ENCODE measurements around the gene ARHGAP21. TPM values are rescaled to one million over a fixed set of nuclear protein-coding genes. Genes with fewer than 3 reads are reported as not detected.

ARHGAP21 gene
- total RNA-seq, 1 donor from 2014 or later, result 80.6 TPM

DNA sequence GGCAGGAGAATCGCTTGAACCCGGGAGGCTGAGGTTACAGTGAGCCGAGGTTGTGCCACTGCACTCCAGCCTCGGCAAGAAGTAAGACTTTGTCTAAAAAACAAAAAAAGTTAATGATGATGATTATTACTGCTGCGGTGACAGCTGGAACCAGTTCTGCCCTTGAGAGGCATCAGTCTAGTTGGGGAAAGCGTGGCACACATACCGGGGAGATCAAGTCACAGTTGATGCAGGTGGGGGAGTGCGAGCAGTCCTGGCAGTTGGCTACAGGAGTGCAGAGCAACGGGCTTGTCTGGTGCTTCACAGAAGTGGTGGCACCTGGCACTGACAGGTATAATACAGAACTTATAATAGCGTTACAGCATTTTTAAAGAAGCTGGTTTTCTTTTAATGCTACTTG is 173.0 kb downstream of the ARHGAP21 start:
- Histone ChIP-seq H3K27me3 (ENCODE audit: control insufficient read depth, insufficient read depth, low read length) (no peaks in the 10 kb centered on the region), H3K36me3 (ENCODE audit: control insufficient read depth, insufficient read depth, low read length) (peaks cover 1% of the 10 kb centered on the region), H3K4me3 (ENCODE audit: low read depth, low read length) (no peak overlapping the region)
- DNase-seq (ENCODE audit: low read depth) (no peak), FAIRE-seq (no peak)
- TF ChIP-seq, protein P1, sequence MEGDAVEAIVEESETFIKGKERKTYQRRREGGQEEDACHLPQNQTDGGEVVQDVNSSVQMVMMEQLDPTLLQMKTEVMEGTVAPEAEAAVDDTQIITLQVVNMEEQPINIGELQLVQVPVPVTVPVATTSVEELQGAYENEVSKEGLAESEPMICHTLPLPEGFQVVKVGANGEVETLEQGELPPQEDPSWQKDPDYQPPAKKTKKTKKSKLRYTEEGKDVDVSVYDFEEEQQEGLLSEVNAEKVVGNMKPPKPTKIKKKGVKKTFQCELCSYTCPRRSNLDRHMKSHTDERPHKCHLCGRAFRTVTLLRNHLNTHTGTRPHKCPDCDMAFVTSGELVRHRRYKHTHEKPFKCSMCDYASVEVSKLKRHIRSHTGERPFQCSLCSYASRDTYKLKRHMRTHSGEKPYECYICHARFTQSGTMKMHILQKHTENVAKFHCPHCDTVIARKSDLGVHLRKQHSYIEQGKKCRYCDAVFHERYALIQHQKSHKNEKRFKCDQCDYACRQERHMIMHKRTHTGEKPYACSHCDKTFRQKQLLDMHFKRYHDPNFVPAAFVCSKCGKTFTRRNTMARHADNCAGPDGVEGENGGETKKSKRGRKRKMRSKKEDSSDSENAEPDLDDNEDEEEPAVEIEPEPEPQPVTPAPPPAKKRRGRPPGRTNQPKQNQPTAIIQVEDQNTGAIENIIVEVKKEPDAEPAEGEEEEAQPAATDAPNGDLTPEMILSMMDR (IDR thresholded peaks at IDR 0.05; ENCODE audit: insufficient read depth, low read length, severe bottlenecking), result no peak

GRCh38 chr10:24545585-24545984 is 178.1 kb downstream of the ARHGAP21 start:
- Histone ChIP-seq H3K27me3 (ENCODE audit: control insufficient read depth, insufficient read depth, low read length) (no peaks in the 10 kb centered on the region), H3K36me3 (ENCODE audit: control insufficient read depth, insufficient read depth, low read length) (peaks cover 4% of the 10 kb centered on the region), H3K4me3 (ENCODE audit: low read depth, low read length) (no peak overlapping the region)
- no peak for DNase-seq (ENCODE audit: low read depth)
- no peak for FAIRE-seq
- TF ChIP-seq, protein P1 (IDR thresholded peaks at IDR 0.05; ENCODE audit: insufficient read depth, low read length, severe bottlenecking), result no peak

DNA sequence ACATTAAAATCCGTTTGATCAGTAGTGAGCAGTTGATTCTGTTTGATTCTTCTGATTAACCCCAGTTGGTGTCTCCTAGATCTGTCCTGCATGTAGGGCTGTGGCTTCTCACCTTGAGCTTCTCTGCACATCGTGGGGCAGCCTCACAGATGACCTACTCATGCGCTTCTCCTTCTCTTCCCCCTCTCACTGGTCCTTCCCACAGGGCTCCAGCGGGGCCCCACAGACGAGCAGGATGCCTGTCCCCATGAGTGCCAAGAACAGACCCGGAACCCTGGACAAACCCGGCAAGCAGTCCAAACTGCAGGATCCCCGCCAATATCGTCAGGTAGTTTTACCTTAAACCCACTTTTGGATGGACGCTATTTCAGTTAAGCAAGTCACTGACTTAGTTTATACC is 178.9 kb downstream of the ARHGAP21 start:
- FAIRE-seq, result no peak

DNA sequence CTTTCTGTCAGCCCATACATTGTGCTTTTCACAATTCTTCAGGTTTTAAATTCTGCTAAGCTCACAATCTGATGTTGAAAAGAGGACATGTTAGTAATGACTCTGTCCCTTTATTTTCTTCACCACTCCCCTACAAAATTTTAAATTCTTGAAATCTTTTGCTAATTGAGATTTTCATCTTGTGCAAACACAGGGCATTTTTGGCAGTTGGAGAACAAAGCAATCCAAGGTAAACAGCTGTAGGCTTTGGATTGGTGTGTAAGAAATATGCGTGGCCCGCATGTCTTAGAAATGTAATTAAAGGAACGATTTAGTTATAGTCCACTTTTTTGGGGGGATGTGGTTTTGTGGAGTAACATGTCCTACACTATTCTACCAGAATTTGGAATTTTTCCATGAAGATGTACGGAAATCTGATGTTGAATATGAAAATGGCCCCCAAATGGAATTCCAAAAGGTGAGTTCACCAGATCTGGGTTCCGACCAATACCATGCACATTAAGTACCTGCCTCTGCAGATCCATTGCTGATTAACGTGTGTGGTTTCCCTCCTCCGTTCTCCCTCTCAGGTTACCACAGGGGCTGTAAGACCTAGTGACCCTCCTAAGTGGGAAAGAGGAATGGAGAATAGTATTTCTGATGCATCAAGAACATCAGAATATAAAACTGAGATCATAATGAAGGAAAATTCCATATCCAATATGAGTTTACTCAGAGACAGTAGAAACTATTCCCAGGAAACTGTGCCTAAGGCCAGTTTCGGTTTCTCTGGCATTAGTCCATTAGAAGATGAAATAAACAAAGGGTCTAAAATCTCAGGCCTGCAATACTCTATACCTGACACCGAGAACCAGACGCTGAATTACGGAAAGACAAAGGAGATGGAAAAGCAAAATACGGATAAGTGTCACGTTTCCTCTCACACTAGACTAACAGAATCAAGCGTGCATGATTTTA is 181.1 kb downstream of the ARHGAP21 start:
- TF ChIP-seq, protein P1 (IDR thresholded peaks at IDR 0.05; ENCODE audit: insufficient read depth, low read length, severe bottlenecking), result no peak
- no peak overlapping the region for H3K4me3 ChIP-seq (ENCODE audit: low read depth, low read length)
- DNase-seq (ENCODE audit: low read depth) (no peak), FAIRE-seq (no peak)
- H3K36me3 ChIP-seq (ENCODE audit: control insufficient read depth, insufficient read depth, low read length), result peaks cover 5% of the 10 kb centered on the region
- H3K27me3 ChIP-seq (ENCODE audit: control insufficient read depth, insufficient read depth, low read length), result no peaks in the 10 kb centered on the region

More for the DNA sequence above, 178.9 kb downstream of the ARHGAP21 start:
- H3K4me3 ChIP-seq (ENCODE audit: low read depth, low read length), result no peak overlapping the region
- DNase-seq (ENCODE audit: low read depth), result no peak
- TF ChIP-seq, protein P1 (IDR thresholded peaks at IDR 0.05; ENCODE audit: insufficient read depth, low read length, severe bottlenecking), result no peak
- peaks cover 4% of the 10 kb centered on the region for H3K36me3 ChIP-seq (ENCODE audit: control insufficient read depth, insufficient read depth, low read length)
- no peaks in the 10 kb centered on the region for H3K27me3 ChIP-seq (ENCODE audit: control insufficient read depth, insufficient read depth, low read length)

- Histone ChIP-seq H3K36me3 (ENCODE audit: control insufficient read depth, insufficient read depth, low read length) (peaks cover 9% of the 10 kb centered on the region), H3K4me3 (ENCODE audit: low read depth, low read length) (no peak overlapping the region), H3K27me3 (ENCODE audit: control insufficient read depth, insufficient read depth, low read length) (no peaks in the 10 kb centered on the region)
- TF ChIP-seq, protein P1 (IDR thresholded peaks at IDR 0.05; ENCODE audit: insufficient read depth, low read length, severe bottlenecking), result no peak
- DNase-seq (ENCODE audit: low read depth) (peak; percentile 82), FAIRE-seq (no peak)
Measured at GRCh38 chr10:24541239-24541753, 182.4 kb downstream of the ARHGAP21 start.

All from bronchial epithelial cell (primary cell).